GM23338 (cell line): ENCODE results near the gene ZNF71. TPM values are rescaled to one million over a fixed set of nuclear protein-coding genes. Genes with fewer than 3 reads are reported as not detected.

ENCODE experiments used
- ATAC-seq: fragments of 200-7000 bp; cut with Tn5 transposase; 3 replicates; pipeline ENCODE4 v1.9.1; 2020
- DNase-seq: peaks from one replicate; pipeline ENCODE4 v3.0.0-alpha.2; 2015; ENCODE audit warnings: low spot score
- H2AFZ ChIP-seq: fragments of 200-600 bp; sonication (generic); 2 replicates; pipeline ENCODE4 v1.8.0; 2016; ENCODE audit warnings: antibody characterized with exemption, mild to moderate bottlenecking, moderate library complexity
- H3F3A ChIP-seq: fragments of 200-600 bp; sonication (generic); replicated peaks from 2 replicates; pipeline ENCODE4 v1.8.0; 2017; ENCODE audit warnings: antibody characterized with exemption, mixed run types, low read depth
- H3K27ac ChIP-seq: fragments of 200-600 bp; sonication (generic); 2 replicates; pipeline ENCODE4 v1.6.1; 2016; ENCODE audit warnings: low read depth
- H3K27me3 ChIP-seq: fragments of 200-600 bp; sonication (generic); 2 replicates; pipeline ENCODE4 v1.8.0; 2016; ENCODE audit warnings: mild to moderate bottlenecking, mixed run types, moderate library complexity; ENCODE audit not compliant: insufficient read depth
- H3K36me3 ChIP-seq: fragments of 200-600 bp; sonication (generic); 2 replicates; pipeline ENCODE4 v1.8.0; 2016; ENCODE audit warnings: mild to moderate bottlenecking; ENCODE audit not compliant: insufficient read depth
- H3K4me1 ChIP-seq: fragments of 200-600 bp; sonication (generic); 2 replicates; pipeline ENCODE4 v1.8.0; 2016; ENCODE audit warnings: mild to moderate bottlenecking, moderate library complexity; ENCODE audit not compliant: insufficient read depth
- H3K4me2 ChIP-seq: fragments of 200-600 bp; sonication (generic); 2 replicates; pipeline ENCODE4 v1.7.1; 2017; ENCODE audit warnings: mixed run types
- H3K4me3 ChIP-seq: fragments of 200-600 bp; sonication (generic); 2 replicates; pipeline ENCODE4 v1.6.1; 2016; ENCODE audit warnings: mixed run types
- H3K79me2 ChIP-seq: fragments of 200-600 bp; sonication (generic); replicated peaks from 2 replicates; pipeline ENCODE4 v1.8.0; 2017; ENCODE audit warnings: mild to moderate bottlenecking; ENCODE audit not compliant: insufficient read depth
- H3K9me2 ChIP-seq: fragments of 200-600 bp; sonication (generic); 2 replicates; pipeline ENCODE4 v1.8.0; 2017; ENCODE audit not compliant: insufficient read depth
- H4K20me1 ChIP-seq: fragments of 200-600 bp; sonication (generic); replicated peaks from 2 replicates; pipeline ENCODE4 v1.8.0; 2017; ENCODE audit warnings: mild to moderate bottlenecking; ENCODE audit not compliant: insufficient read depth
- H3K27ac Mint-ChIP-seq: 2 replicates; pipeline ENCODE4 v1.8.0; 2020; ENCODE audit warnings: inconsistent platforms, mild to moderate bottlenecking, moderate library complexity, mixed read lengths
- H3K27me3 Mint-ChIP-seq: 3 replicates; pipeline ENCODE4 v1.8.0; 2022; ENCODE audit warnings: low read depth, mild to moderate bottlenecking, moderate library complexity, mixed read lengths, inconsistent platforms; ENCODE audit not compliant: insufficient read depth, poor library complexity
- H3K36me3 Mint-ChIP-seq: 3 replicates; pipeline ENCODE4 v1.8.0; 2021; ENCODE audit warnings: low read depth, mild to moderate bottlenecking, inconsistent platforms, moderate library complexity, mixed read lengths
- H3K4me1 Mint-ChIP-seq: 3 replicates; pipeline ENCODE4 v1.8.0; 2020; ENCODE audit warnings: mild to moderate bottlenecking, inconsistent platforms, mixed read lengths
- H3K4me3 Mint-ChIP-seq: 3 replicates; pipeline ENCODE4 v1.8.0; 2021; ENCODE audit warnings: moderate library complexity, mild to moderate bottlenecking, inconsistent platforms, mixed read lengths
- H3K9me3 Mint-ChIP-seq: 3 replicates; pipeline ENCODE4 v1.8.0; 2020; ENCODE audit warnings: moderate library complexity, mild to moderate bottlenecking, inconsistent platforms, mixed read lengths
- CREB1 ChIP-seq: fragments of 250-450 bp; sonication (Bioruptor Pico); IDR thresholded peaks from 2 replicates; pipeline ENCODE4 v1.5.0; 2020; ENCODE audit warnings: low read depth, mild to moderate bottlenecking, moderate library complexity
- EZH2 ChIP-seq: fragments of 200-600 bp; sonication (generic); IDR thresholded peaks from one replicate; pipeline ENCODE4 v1.8.0; 2017; ENCODE audit warnings: antibody characterized with exemption, mild to moderate bottlenecking, low read depth; ENCODE audit not compliant: unreplicated experiment
- EZH2phosphoT487 ChIP-seq: fragments of 200-600 bp; sonication (generic); IDR thresholded peaks from one replicate; pipeline ENCODE4 v1.8.1; 2018; ENCODE audit warnings: antibody characterized with exemption; ENCODE audit not compliant: unreplicated experiment
- JUNB ChIP-seq: IDR thresholded peaks from one replicate; pipeline ENCODE4 v1.6.1; 2016; ENCODE audit warnings: antibody characterized with exemption; ENCODE audit not compliant: unreplicated experiment
- NANOG ChIP-seq: IDR thresholded peaks from 2 replicates; pipeline ENCODE4 v1.6.1; 2016; ENCODE audit warnings: antibody characterized with exemption, borderline replicate concordance
- POLR2AphosphoS5 ChIP-seq: IDR thresholded peaks from 2 replicates; pipeline ENCODE4 v1.6.1; 2016; ENCODE audit warnings: antibody characterized with exemption, low read depth
- STAT1 ChIP-seq: IDR thresholded peaks from one replicate; pipeline ENCODE4 v1.6.1; 2016; ENCODE audit warnings: antibody characterized with exemption; ENCODE audit not compliant: unreplicated experiment
- ZNF114 ChIP-seq: fragments of 250-450 bp; sonication (Bioruptor Pico); IDR thresholded peaks from 2 replicates; pipeline ENCODE4 v1.5.0; 2020; ENCODE audit warnings: mild to moderate bottlenecking, moderate library complexity
- ZNF331 ChIP-seq: fragments of 250-450 bp; sonication (Bioruptor Pico); IDR thresholded peaks from 2 replicates; pipeline ENCODE4 v1.5.0; 2020; ENCODE audit warnings: low read depth, mild to moderate bottlenecking, moderate library complexity
- polyA plus RNA-seq: library from polyadenylated mRNA; unstranded; fragments of >200 nt; fragmentation: Nextera tagmentation; extraction: Ambion mirVana; gene quantifications from 2 replicates; pipeline ENCODE4 v1.2.1, GENCODE V29; 2016
- total RNA-seq: library from RNA; depleted of rRNA; stranded (reverse); fragments of >200 nt; shearing (Covaris generic); gene quantifications from 2 replicates; pipeline ENCODE4 v1.2.3, GENCODE V29; 2014
- TF ChIP-seq, protein P1 (sequence below): IDR thresholded peaks from 2 replicates; pipeline ENCODE4 v1.6.1; 2016; ENCODE audit warnings: antibody characterized with exemption
- TF ChIP-seq, protein P2 (sequence below): fragments of 250-450 bp; sonication (Bioruptor Pico); IDR thresholded peaks from 2 replicates; pipeline ENCODE4 v1.5.0; 2020; ENCODE audit warnings: mild to moderate bottlenecking, moderate library complexity
- TF ChIP-seq, protein P3 (sequence below), 2 experiments: fragments of 200-600 bp in 1 of 2; sonication (generic) in 1 of 2; conservative IDR thresholded peaks; 2 replicates each; pipeline versions ENCODE4 v1.5.1 to v1.6.1; 2016 to 2017; ENCODE audit warnings: antibody characterized with exemption in 2 of 2, low read depth in 2 of 2, mild to moderate bottlenecking in 2 of 2, moderate library complexity in 1 of 2

ZNF71 gene
- total and polyA plus RNA-seq, 2 experiments from 2014 or later, result 4.7 to 13.2 TPM

DNA sequence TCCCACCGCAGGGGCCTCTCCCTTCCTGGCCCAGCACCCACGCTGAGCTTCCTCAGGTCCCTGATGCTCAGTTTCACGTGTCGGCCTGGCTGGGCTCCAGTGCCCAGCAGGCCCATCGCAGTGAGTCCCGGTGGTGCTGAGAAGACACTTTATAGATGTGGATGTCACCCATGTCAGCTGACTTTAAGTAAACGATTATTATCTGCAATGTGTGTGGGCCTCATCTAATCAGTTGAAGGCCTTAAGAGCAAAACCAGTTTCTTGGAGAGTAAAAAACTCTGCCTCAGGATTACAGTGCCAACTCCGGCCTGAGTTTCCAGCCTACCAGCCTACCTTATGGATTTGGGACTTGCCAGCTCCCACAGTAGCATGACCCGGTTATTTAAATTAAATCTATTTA is 30.6 kb downstream of the ZNF71 start:
- Histone ChIP-seq H4K20me1 (no peaks in the 10 kb centered on the region), H3K27me3 (no peaks in the 10 kb centered on the region), H2AFZ (no peak overlapping the region), H3K4me1 (no peaks in the 10 kb centered on the region), H3K36me3 (no peaks in the 10 kb centered on the region), H3K4me2 (no peak overlapping the region), H3K9me2 (no peaks in the 10 kb centered on the region), H3K79me2 (no peaks in the 10 kb centered on the region), H3K27ac (no peak overlapping the region), H3K4me3 (no peak overlapping the region), H3F3A (no peaks in the 10 kb centered on the region)
- ATAC-seq, result no peak
- Mint-ChIP-seq H3K4me3 (no peak overlapping the region), H3K36me3 (peaks cover 75% of the 10 kb centered on the region), H3K27me3 (peaks cover 8% of the 10 kb centered on the region), H3K27ac (no peak overlapping the region), H3K9me3 (peaks cover 91% of the 10 kb centered on the region), H3K4me1 (no peaks in the 10 kb centered on the region)
- DNase-seq, result no peak
- TF ChIP-seq EZH2 (no peak), STAT1 (no peak), POLR2AphosphoS5 (no peak), CREB1 (no peak), ZNF114 (CRISPR knock-in tag) (no peak), NANOG (no peak)
- TF ChIP-seq, protein P1, sequence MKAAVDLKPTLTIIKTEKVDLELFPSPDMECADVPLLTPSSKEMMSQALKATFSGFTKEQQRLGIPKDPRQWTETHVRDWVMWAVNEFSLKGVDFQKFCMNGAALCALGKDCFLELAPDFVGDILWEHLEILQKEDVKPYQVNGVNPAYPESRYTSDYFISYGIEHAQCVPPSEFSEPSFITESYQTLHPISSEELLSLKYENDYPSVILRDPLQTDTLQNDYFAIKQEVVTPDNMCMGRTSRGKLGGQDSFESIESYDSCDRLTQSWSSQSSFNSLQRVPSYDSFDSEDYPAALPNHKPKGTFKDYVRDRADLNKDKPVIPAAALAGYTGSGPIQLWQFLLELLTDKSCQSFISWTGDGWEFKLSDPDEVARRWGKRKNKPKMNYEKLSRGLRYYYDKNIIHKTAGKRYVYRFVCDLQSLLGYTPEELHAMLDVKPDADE, result no peak

DNA sequence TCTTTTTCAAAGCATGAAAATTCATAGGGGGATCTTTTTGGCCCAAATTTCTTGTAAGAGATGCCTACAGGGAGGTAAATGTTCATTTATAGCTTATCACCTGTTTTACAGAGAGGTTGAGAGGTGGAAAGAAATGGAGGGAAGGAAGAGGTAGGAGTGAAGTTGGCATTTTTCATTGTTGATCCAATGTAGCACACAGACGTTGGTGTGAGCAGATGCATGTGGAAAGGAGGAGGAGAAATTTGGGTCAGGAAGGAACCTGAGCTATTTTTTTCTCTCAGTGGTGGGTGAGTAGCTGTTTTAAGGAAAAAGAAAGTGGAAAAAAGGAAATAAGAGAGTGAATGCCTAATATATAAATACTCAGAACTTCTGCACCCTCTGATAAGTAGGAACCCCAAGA is 37.9 kb downstream of the ZNF71 start:
- Mint-ChIP-seq H3K36me3 (peaks cover 31% of the 10 kb centered on the region), H3K4me3 (no peak overlapping the region), H3K27ac (no peak overlapping the region), H3K27me3 (peaks cover 6% of the 10 kb centered on the region), H3K4me1 (no peaks in the 10 kb centered on the region), H3K9me3 (peaks cover 90% of the 10 kb centered on the region)
- Histone ChIP-seq H3K9me2 (no peaks in the 10 kb centered on the region), H3K4me3 (no peak overlapping the region), H3K36me3 (no peaks in the 10 kb centered on the region), H3K4me1 (no peaks in the 10 kb centered on the region), H2AFZ (no peak overlapping the region), H3K27ac (no peak overlapping the region), H3K27me3 (no peaks in the 10 kb centered on the region), H4K20me1 (no peaks in the 10 kb centered on the region), H3F3A (no peaks in the 10 kb centered on the region), H3K4me2 (no peak overlapping the region), H3K79me2 (no peaks in the 10 kb centered on the region)
- DNase-seq (no peak), ATAC-seq (no peak)
- TF ChIP-seq ZNF114 (CRISPR knock-in tag) (no peak), EZH2 (no peak), ZNF331 (CRISPR knock-in tag) (no peak), EZH2phosphoT487 (no peak), NANOG (no peak), JUNB (no peak), POLR2AphosphoS5 (no peak)
- TF ChIP-seq, protein P2, sequence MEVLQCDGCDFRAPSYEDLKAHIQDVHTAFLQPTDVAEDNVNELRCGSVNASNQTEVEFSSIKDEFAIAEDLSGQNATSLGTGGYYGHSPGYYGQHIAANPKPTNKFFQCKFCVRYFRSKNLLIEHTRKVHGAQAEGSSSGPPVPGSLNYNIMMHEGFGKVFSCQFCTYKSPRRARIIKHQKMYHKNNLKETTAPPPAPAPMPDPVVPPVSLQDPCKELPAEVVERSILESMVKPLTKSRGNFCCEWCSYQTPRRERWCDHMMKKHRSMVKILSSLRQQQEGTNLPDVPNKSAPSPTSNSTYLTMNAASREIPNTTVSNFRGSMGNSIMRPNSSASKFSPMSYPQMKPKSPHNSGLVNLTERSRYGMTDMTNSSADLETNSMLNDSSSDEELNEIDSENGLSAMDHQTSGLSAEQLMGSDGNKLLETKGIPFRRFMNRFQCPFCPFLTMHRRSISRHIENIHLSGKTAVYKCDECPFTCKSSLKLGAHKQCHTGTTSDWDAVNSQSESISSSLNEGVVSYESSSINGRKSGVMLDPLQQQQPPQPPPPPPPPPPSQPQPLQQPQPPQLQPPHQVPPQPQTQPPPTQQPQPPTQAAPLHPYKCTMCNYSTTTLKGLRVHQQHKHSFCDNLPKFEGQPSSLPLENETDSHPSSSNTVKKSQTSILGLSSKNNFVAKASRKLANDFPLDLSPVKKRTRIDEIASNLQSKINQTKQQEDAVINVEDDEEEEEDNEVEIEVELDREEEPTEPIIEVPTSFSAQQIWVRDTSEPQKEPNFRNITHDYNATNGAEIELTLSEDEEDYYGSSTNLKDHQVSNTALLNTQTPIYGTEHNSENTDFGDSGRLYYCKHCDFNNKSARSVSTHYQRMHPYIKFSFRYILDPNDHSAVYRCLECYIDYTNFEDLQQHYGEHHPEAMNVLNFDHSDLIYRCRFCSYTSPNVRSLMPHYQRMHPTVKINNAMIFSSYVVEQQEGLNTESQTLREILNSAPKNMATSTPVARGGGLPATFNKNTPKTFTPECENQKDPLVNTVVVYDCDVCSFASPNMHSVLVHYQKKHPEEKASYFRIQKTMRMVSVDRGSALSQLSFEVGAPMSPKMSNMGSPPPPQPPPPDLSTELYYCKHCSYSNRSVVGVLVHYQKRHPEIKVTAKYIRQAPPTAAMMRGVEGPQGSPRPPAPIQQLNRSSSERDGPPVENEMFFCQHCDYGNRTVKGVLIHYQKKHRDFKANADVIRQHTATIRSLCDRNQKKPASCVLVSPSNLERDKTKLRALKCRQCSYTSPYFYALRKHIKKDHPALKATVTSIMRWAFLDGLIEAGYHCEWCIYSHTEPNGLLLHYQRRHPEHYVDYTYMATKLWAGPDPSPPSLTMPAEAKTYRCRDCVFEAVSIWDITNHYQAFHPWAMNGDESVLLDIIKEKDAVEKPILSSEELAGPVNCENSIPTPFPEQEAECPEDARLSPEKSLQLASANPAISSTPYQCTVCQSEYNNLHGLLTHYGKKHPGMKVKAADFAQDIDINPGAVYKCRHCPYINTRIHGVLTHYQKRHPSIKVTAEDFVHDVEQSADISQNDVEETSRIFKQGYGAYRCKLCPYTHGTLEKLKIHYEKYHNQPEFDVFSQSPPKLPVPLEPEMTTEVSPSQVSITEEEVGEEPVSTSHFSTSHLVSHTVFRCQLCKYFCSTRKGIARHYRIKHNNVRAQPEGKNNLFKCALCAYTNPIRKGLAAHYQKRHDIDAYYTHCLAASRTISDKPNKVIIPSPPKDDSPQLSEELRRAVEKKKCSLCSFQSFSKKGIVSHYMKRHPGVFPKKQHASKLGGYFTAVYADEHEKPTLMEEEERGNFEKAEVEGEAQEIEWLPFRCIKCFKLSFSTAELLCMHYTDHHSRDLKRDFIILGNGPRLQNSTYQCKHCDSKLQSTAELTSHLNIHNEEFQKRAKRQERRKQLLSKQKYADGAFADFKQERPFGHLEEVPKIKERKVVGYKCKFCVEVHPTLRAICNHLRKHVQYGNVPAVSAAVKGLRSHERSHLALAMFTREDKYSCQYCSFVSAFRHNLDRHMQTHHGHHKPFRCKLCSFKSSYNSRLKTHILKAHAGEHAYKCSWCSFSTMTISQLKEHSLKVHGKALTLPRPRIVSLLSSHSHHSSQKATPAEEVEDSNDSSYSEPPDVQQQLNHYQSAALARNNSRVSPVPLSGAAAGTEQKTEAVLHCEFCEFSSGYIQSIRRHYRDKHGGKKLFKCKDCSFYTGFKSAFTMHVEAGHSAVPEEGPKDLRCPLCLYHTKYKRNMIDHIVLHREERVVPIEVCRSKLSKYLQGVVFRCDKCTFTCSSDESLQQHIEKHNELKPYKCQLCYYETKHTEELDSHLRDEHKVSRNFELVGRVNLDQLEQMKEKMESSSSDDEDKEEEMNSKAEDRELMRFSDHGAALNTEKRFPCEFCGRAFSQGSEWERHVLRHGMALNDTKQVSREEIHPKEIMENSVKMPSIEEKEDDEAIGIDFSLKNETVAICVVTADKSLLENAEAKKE, result no peak
- TF ChIP-seq, protein P1, result no peak
- TF ChIP-seq, protein P3, sequence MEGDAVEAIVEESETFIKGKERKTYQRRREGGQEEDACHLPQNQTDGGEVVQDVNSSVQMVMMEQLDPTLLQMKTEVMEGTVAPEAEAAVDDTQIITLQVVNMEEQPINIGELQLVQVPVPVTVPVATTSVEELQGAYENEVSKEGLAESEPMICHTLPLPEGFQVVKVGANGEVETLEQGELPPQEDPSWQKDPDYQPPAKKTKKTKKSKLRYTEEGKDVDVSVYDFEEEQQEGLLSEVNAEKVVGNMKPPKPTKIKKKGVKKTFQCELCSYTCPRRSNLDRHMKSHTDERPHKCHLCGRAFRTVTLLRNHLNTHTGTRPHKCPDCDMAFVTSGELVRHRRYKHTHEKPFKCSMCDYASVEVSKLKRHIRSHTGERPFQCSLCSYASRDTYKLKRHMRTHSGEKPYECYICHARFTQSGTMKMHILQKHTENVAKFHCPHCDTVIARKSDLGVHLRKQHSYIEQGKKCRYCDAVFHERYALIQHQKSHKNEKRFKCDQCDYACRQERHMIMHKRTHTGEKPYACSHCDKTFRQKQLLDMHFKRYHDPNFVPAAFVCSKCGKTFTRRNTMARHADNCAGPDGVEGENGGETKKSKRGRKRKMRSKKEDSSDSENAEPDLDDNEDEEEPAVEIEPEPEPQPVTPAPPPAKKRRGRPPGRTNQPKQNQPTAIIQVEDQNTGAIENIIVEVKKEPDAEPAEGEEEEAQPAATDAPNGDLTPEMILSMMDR (conservative IDR thresholded peaks at IDR 0.05; ENCODE audit: low read depth in 2 of 2), result no peak
